Measurements from ENCODE around the gene JMJD7.

The JMJD7 gene

GRCh38 chr15:41857316-41857715, 29.4 kb downstream of the JMJD7 start:
- H3K9me2 ChIP-seq (replicated peaks; ENCODE audit: low read depth, low read length): no peaks in the 10 kb centered on the region
- no peak overlapping the region for H3K9ac ChIP-seq (ENCODE audit: low read depth, low read length, poor library complexity, severe bottlenecking)
- TF ChIP-seq CTCF (conservative IDR thresholded peaks at IDR 0.05; ENCODE audit: low read length): no peak
- TF ChIP-seq EZH2phosphoT487 (IDR thresholded peaks at IDR 0.05; ENCODE audit: borderline replicate concordance): no peak
- H3F3A ChIP-seq (ENCODE audit: low read depth): no peaks in the 10 kb centered on the region
- no peak overlapping the region for H3K4me3 ChIP-seq (ENCODE audit: low read length, poor library complexity, severe bottlenecking)
- H3K79me2 ChIP-seq (ENCODE audit: insufficient read depth, low read length): no peaks in the 10 kb centered on the region
- H4K20me1 ChIP-seq (ENCODE audit: insufficient read depth, low read length, poor library complexity, severe bottlenecking): no peaks in the 10 kb centered on the region
- H2AFZ ChIP-seq (ENCODE audit: low read length): no peak overlapping the region
- no peak overlapping the region for H3K4me2 ChIP-seq (ENCODE audit: low read depth, low read length, poor library complexity, severe bottlenecking)
- H3K27me3 ChIP-seq (ENCODE audit: insufficient read depth, low read length, poor library complexity, severe bottlenecking): no peaks in the 10 kb centered on the region
- H3K36me3 ChIP-seq (ENCODE audit: insufficient read depth, low read length): no peaks in the 10 kb centered on the region
- peaks cover 11% of the 10 kb centered on the region for H3K4me1 ChIP-seq (ENCODE audit: insufficient read depth, low read length, poor library complexity, severe bottlenecking)
- H3K9me3 ChIP-seq (ENCODE audit: insufficient read depth, low read depth, low read length): no peaks in the 10 kb centered on the region

DNA sequence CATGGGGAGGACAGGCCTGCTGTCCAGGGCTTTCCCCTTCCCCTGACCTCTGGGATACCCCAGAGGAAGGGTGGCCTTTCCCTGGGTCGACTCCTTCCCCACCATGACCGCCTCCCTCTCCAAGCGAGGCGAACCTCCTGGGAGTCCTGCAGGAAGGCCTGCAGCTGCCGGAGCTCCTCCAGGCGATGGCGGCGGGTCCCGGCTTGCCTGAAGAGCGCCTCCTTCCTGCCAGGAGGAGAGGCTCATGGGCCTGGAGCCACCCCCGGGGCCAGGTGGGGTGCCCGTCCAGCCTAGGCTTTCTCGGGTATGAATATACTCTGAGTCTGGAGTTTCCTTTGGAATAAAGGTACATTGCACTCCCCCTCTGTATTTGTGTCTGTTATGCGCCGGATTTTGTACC, 30.9 kb downstream of the JMJD7 start:
- H3K4me1 ChIP-seq (ENCODE audit: insufficient read depth, low read length, poor library complexity, severe bottlenecking): peaks cover 19% of the 10 kb centered on the region
- H3K9me2 ChIP-seq (replicated peaks; ENCODE audit: low read depth, low read length): no peaks in the 10 kb centered on the region
- no peak overlapping the region for H3K9ac ChIP-seq (ENCODE audit: low read depth, low read length, poor library complexity, severe bottlenecking)
- TF ChIP-seq EZH2phosphoT487 (IDR thresholded peaks at IDR 0.05; ENCODE audit: borderline replicate concordance) (no peak), CTCF (conservative IDR thresholded peaks at IDR 0.05; ENCODE audit: low read length) (no peak)
- H2AFZ ChIP-seq (ENCODE audit: low read length): no peak overlapping the region
- no peaks in the 10 kb centered on the region for H3F3A ChIP-seq (ENCODE audit: low read depth)
- H4K20me1 ChIP-seq (ENCODE audit: insufficient read depth, low read length, poor library complexity, severe bottlenecking): no peaks in the 10 kb centered on the region
- no peaks in the 10 kb centered on the region for H3K79me2 ChIP-seq (ENCODE audit: insufficient read depth, low read length)
- no peak overlapping the region for H3K4me2 ChIP-seq (ENCODE audit: low read depth, low read length, poor library complexity, severe bottlenecking)
- no peak overlapping the region for H3K4me3 ChIP-seq (ENCODE audit: low read length, poor library complexity, severe bottlenecking)
- H3K27me3 ChIP-seq (ENCODE audit: insufficient read depth, low read length, poor library complexity, severe bottlenecking): no peaks in the 10 kb centered on the region
- H3K36me3 ChIP-seq (ENCODE audit: insufficient read depth, low read length): no peaks in the 10 kb centered on the region
- no peaks in the 10 kb centered on the region for H3K9me3 ChIP-seq (ENCODE audit: insufficient read depth, low read depth, low read length)

GRCh38 chr15:41860049-41860828, 32.3 kb downstream of the JMJD7 start:
- Histone ChIP-seq H3K36me3 (ENCODE audit: insufficient read depth, low read length) (no peaks in the 10 kb centered on the region), H3F3A (ENCODE audit: low read depth) (no peaks in the 10 kb centered on the region), H3K4me3 (ENCODE audit: low read length, poor library complexity, severe bottlenecking) (no peak overlapping the region), H3K9me2 (replicated peaks; ENCODE audit: low read depth, low read length) (no peaks in the 10 kb centered on the region), H3K9me3 (ENCODE audit: insufficient read depth, low read depth, low read length) (no peaks in the 10 kb centered on the region), H3K4me1 (ENCODE audit: insufficient read depth, low read length, poor library complexity, severe bottlenecking) (peaks cover 27% of the 10 kb centered on the region), H3K4me2 (ENCODE audit: low read depth, low read length, poor library complexity, severe bottlenecking) (no peak overlapping the region), H3K27me3 (ENCODE audit: insufficient read depth, low read length, poor library complexity, severe bottlenecking) (no peaks in the 10 kb centered on the region), H2AFZ (ENCODE audit: low read length) (no peak overlapping the region), H4K20me1 (ENCODE audit: insufficient read depth, low read length, poor library complexity, severe bottlenecking) (no peaks in the 10 kb centered on the region), H3K9ac (ENCODE audit: low read depth, low read length, poor library complexity, severe bottlenecking) (no peak overlapping the region), H3K79me2 (ENCODE audit: insufficient read depth, low read length) (no peaks in the 10 kb centered on the region)
- TF ChIP-seq EZH2phosphoT487 (IDR thresholded peaks at IDR 0.05; ENCODE audit: borderline replicate concordance): no peak
- TF ChIP-seq CTCF (conservative IDR thresholded peaks at IDR 0.05; ENCODE audit: low read length): peak; percentile 28

Measured in Loucy (cell line).